Body of pancreas (tissue), 4 donors: ENCODE results near the gene STK32B. TPM values are rescaled to one million over a fixed set of nuclear protein-coding genes. Genes with fewer than 3 reads are reported as not detected.
"Not testable (repeated sequence)": the region's sequence is repeated elsewhere in the genome, so short reads cannot be mapped to it uniquely, and the experiment has no call there.

Experiments
- ATAC-seq: fragments of 150-250 bp; one replicate; pipeline ENCODE4 v1.9.1; 2016
- DNase-seq, 4 donors: peaks; one replicate each; pipeline ENCODE4 v3.0.0-alpha.2; 2019
- H3K27ac ChIP-seq, 4 donors: fragments of 200-600 bp; sonication (generic); 1 replicate in 3 of 4; 2 replicates in 1 of 4; pipeline versions ENCODE4 v1.5.1 to v1.6.1; 2016 to 2019; ENCODE audit warnings: mild to moderate bottlenecking in 1 of 4, mixed read lengths in 1 of 4, moderate library complexity in 1 of 4
- H3K27me3 ChIP-seq, 2 donors: fragments of 200-600 bp; sonication (generic); one replicate each; pipeline ENCODE4 v1.6.0; 2016; ENCODE audit warnings: mild to moderate bottlenecking in 1 of 2
- H3K36me3 ChIP-seq, 2 donors: fragments of 200-600 bp; sonication (generic); replicated peaks in 1 of 2; 2 replicates each; pipeline ENCODE4 v1.5.1; 2016; ENCODE audit warnings: low read depth in 2 of 2; ENCODE audit not compliant: insufficient read depth in 1 of 2
- H3K4me1 ChIP-seq: fragments of 200-600 bp; sonication (generic); one replicate; pipeline ENCODE4 v1.6.0; 2016
- H3K4me3 ChIP-seq, 2 donors: fragments of 200-600 bp; sonication (generic); 1 replicate in 1 of 2; 2 replicates in 1 of 2; pipeline ENCODE4 v1.5.1; 2016 to 2019
- H3K9me3 ChIP-seq, 3 donors: fragments of 200-600 bp; sonication (generic); 1 replicate in 2 of 3; 2 replicates in 1 of 3; pipeline ENCODE4 v1.5.1; 2016
- CTCF ChIP-seq, 7 experiments: fragments of 450-650 bp in 4 of 7; fragments of 200-600 bp in 3 of 7; sonication (generic) in 3 of 7; IDR thresholded peaks; one replicate each; pipeline ENCODE4 v1.5.1; 2016 to 2019; ENCODE audit warnings: antibody characterized with exemption in 7 of 7
- POLR2A ChIP-seq, 3 donors: fragments of 450-650 bp; IDR thresholded peaks; one replicate each; pipeline ENCODE4 v1.6.1; 2016; ENCODE audit warnings: antibody characterized with exemption in 3 of 3, mild to moderate bottlenecking in 2 of 3
- WGBS, 2 donors: methylation state at CpG; one replicate each; pipeline ENCODE4 v1.1.5; 2017; 5-methylcytosine and 5-hydroxymethylcytosine counted together
- intact Hi-C: fragments of 100-400 bp; cut with DNase I; formaldehyde crosslinking; loops from one replicate; pipeline ENCODE4 v1.15.1; 2023
- total RNA-seq, 2 donors: library from RNA; depleted of rRNA; stranded (reverse); fragments of >200 nt; gene quantifications; one replicate each; pipeline ENCODE4 v1.1.0, GENCODE V29; 2016

The STK32B gene
- 1 to 10 TPM; 1.3 to 4.9 TPM for total RNA-seq

- peak within 1 kb of the TSS in 1 of 4 donors; percentile 41 for H3K27ac ChIP-seq
These were observed at the start of gene STK32B for GRCh38 chr4:5051278-5052203. Gene STK32B, plus strand, starts transcription at chr4:5051480.

GRCh38 chr4:5001641-5002040 is 49.6 kb upstream of the STK32B start:
- 67% methylated on average over 6 of the region's 6 CpGs; no CpG with 5 or more reads in 1 of the 2 donors for WGBS, 2 donors
- H3K9me3 ChIP-seq, H3K27me3 ChIP-seq, ATAC-seq, H3K4me3 ChIP-seq, H3K36me3 ChIP-seq, intact Hi-C loops, H3K4me1 ChIP-seq, DNase-seq, H3K27ac ChIP-seq: not testable (repeated sequence)

More at GRCh38 chr4:5051278-5052203, at the start of gene STK32B:
- peak; percentile 52 for ATAC-seq
- Histone ChIP-seq H3K4me1 (peaks cover 16% of the 10 kb centered on the region), H3K4me3 (peak within 1 kb of the TSS in 1 of 2 donors; percentile 21), H3K36me3 (no peaks in the 10 kb centered on the region), H3K9me3 (no peaks in the 10 kb centered on the region), H3K27me3 (no peaks in the 10 kb centered on the region)
- TF ChIP-seq CTCF (IDR thresholded peaks at IDR 0.05) (no peak), POLR2A (IDR thresholded peaks at IDR 0.05) (no peak)
- 1% methylated on average over 64 of the region's 103 CpGs; no CpG with 5 or more reads in 1 of the 2 donors for WGBS, 2 donors
- DNase-seq, result peak; percentile 34 to 51 (median 46)
- intact Hi-C loops, result loop anchor here (10.0 kb wide), 1 partner anchor 763 kb away; no protein-coding TSS in a partner anchor

GRCh38 chr4:5003372-5003857 is 47.9 kb upstream of the STK32B start:
- ATAC-seq (no peak), DNase-seq (no peak)
- intact Hi-C loops, result no loop called here
- Histone ChIP-seq H3K4me3 (no peak overlapping the region), H3K36me3 (no peaks in the 10 kb centered on the region), H3K4me1 (no peaks in the 10 kb centered on the region), H3K27ac (no peak overlapping the region), H3K27me3 (peaks cover 0 to 7% of the 10 kb centered on the region in 2 donors), H3K9me3 (no peaks in the 10 kb centered on the region)
- TF ChIP-seq CTCF (IDR thresholded peaks at IDR 0.05), result no peak
- no peak for TF ChIP-seq POLR2A (IDR thresholded peaks at IDR 0.05)
- 30 to 39% methylated on average over 9 of the region's 9 CpGs for WGBS, 2 donors

- Histone ChIP-seq H3K36me3 (no peaks in the 10 kb centered on the region), H3K4me1 (no peaks in the 10 kb centered on the region), H3K27me3 (peaks cover 0 to 7% of the 10 kb centered on the region in 2 donors), H3K27ac (no peak overlapping the region), H3K4me3 (no peak overlapping the region), H3K9me3 (no peaks in the 10 kb centered on the region)
- intact Hi-C loops, result no loop called here
- ATAC-seq, result no peak
- DNase-seq, result no peak
- WGBS, 2 donors, result 49 to 71% methylated on average over 3 of the region's 3 CpGs
- no peak for TF ChIP-seq CTCF (IDR thresholded peaks at IDR 0.05)
- no peak for TF ChIP-seq POLR2A (IDR thresholded peaks at IDR 0.05)
These were observed 47.4 kb upstream of the STK32B start for GRCh38 chr4:5003918-5004317.

- no peak for DNase-seq
- Histone ChIP-seq H3K9me3 (no peaks in the 10 kb centered on the region), H3K27ac (no peak overlapping the region), H3K4me1 (no peaks in the 10 kb centered on the region), H3K4me3 (no peak overlapping the region), H3K36me3 (no peaks in the 10 kb centered on the region), H3K27me3 (peaks cover 0 to 7% of the 10 kb centered on the region in 2 donors)
- WGBS, 2 donors, result 73 to 80% methylated on average over 4 to 8 of the region's 8 CpGs
- intact Hi-C loops, result no loop called here
- ATAC-seq, result no peak
- no peak for TF ChIP-seq CTCF (IDR thresholded peaks at IDR 0.05)
- TF ChIP-seq POLR2A (IDR thresholded peaks at IDR 0.05), result no peak
These were observed 46.8 kb upstream of the STK32B start for GRCh38 chr4:5004496-5004895.

- ATAC-seq, H3K4me3 ChIP-seq, H3K4me1 ChIP-seq, H3K9me3 ChIP-seq, H3K27ac ChIP-seq, H3K36me3 ChIP-seq, intact Hi-C loops, DNase-seq, H3K27me3 ChIP-seq: not testable (repeated sequence)
- WGBS, 2 donors, result 64 to 73% methylated on average over 11 of the region's 11 CpGs
These were observed 44.3 kb upstream of the STK32B start for GRCh38 chr4:5006932-5007331.
